Pancreas (tissue), 10 donors: ENCODE results near the gene INPP4B. TPM values are rescaled to one million over a fixed set of nuclear protein-coding genes. Genes with fewer than 3 reads are reported as not detected.

ENCODE experiments used
- ATAC-seq, 4 donors: fragments of 200-7000 bp; cut with Tn5 transposase; one replicate each; pipeline versions ENCODE4 v1.8.0 to v1.9.1; 2020; ENCODE audit warnings: mild to moderate bottlenecking in 4 of 4, moderate library complexity in 4 of 4
- DNase-seq, 6 donors: peaks; one replicate each; pipeline ENCODE4 v3.0.0-alpha.2; 2020
- FAIRE-seq: peaks from 2 replicates; lab custom pipeline; 2012; peaks lifted over from hg19 to GRCh38; lab: Jason Lieb, UNC
- H3K27ac ChIP-seq, 4 donors: fragments of 200-600 bp; sonication (generic); 1 replicate in 3 of 4; 2 replicates in 1 of 4; pipeline versions ENCODE4 v1.5.0 to v1.8.0; 2020
- H3K27me3 ChIP-seq, 4 donors: fragments of 200-600 bp; one replicate each; pipeline ENCODE4 v1.8.0; 2021
- H3K36me3 ChIP-seq, 3 donors: fragments of 200-600 bp; sonication (generic) in 1 of 3; one replicate each; pipeline versions ENCODE4 v1.5.0 to v1.8.0; 2020 to 2021
- H3K4me1 ChIP-seq, 3 donors: fragments of 200-600 bp; one replicate each; pipeline ENCODE4 v1.8.0; 2021
- H3K4me3 ChIP-seq, 4 donors: fragments of 200-600 bp; sonication (generic) in 2 of 4; one replicate each; pipeline versions ENCODE4 v1.5.0 to v1.8.0; 2020 to 2021
- H3K9me3 ChIP-seq, 4 donors: fragments of 200-600 bp; one replicate each; pipeline ENCODE4 v1.8.0; 2021
- WGBS, 2 donors: extraction: QIAGEN DNeasy Blood & Tissue Kit; methylation state at CpG; one replicate each; pipeline ENCODE4 v1.1.7; 2013; 5-methylcytosine and 5-hydroxymethylcytosine counted together
- intact Hi-C, 3 donors: fragments of 100-400 bp; cut with DNase I; formaldehyde crosslinking; loops; one replicate each; pipeline versions ENCODE4 v1.11.1 to v1.14.2; 2022
- polyA plus RNA-seq, 2 donors: library from polyadenylated mRNA; stranded (reverse); fragments of 200-250 nt; gene quantifications; one replicate each; pipeline ENCODE4 v1.2.3, GENCODE V29; 2013
- total RNA-seq, 6 donors: library from RNA; stranded (reverse); fragmentation: NEBNext Ultra II Directional in 4 of 6; extraction: Animal tissue kit (Norgen Biotek cat#: 25700) in 4 of 6; gene quantifications; one replicate each; pipeline versions ENCODE4 v1.2.1 to v1.2.4, GENCODE V29; 2021 to 2023
- TF ChIP-seq, protein P1 (sequence below), 4 donors: fragments of 200-600 bp; sonication (generic) in 3 of 4; IDR thresholded peaks; one replicate each; pipeline versions ENCODE4 v1.5.0 to v1.8.0; 2021; ENCODE audit warnings: antibody characterized with exemption in 4 of 4
- donor health status: healthy with polysubstance abuse.
- donor health status: DM: no; HTN: no; CAD: no; lungs with moderate emphysema.
- donor health status: DM: no; HTN: no; CAD: no.
- donor health status: control.
- donor health status: control.
- donor health status: Bipolar disorder and iron deficiency.
- donor health status: DM: yes; HTN: yes; CAD: no.
- donor health status: DM: no; HTN: no; CAD: no.
- donor health status: DM: no; HTN: no; CAD: no.
- donor health status: DM: yes; HTN: yes; CAD: no.

Gene INPP4B
- total and polyA plus RNA-seq, 8 donors, result 1.2 to 12.9 (median 5.5) TPM

DNA sequence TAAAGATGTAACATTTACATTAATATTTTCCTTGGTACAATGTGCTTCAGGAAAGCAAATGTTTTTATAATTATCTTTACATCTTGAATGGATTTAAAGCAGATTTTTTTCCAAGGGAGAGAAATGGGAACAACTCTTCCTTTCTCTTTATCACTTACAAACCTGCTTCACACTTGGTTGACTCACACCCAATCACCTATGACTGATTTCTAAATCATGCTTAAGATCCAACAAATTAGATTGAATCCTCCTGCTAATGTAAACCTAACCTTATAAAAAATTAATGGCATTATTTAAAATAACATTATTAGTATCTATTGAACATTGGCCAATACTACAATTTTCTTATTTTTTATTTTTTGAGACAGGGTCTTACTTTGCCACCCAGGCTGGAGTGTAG is 127.1 kb downstream of the INPP4B start:
- Histone ChIP-seq H3K27me3 (no peaks in the 10 kb centered on the region), H3K4me1 (peaks cover 0 to 6% (median 0%) of the 10 kb centered on the region in 3 donors), H3K27ac (no peak overlapping the region), H3K4me3 (no peak overlapping the region), H3K9me3 (no peaks in the 10 kb centered on the region), H3K36me3 (no peaks in the 10 kb centered on the region)
- ATAC-seq (no peak), DNase-seq (no peak), FAIRE-seq (no peak)
- intact Hi-C loops, result no loop called here
- TF ChIP-seq, protein P1, sequence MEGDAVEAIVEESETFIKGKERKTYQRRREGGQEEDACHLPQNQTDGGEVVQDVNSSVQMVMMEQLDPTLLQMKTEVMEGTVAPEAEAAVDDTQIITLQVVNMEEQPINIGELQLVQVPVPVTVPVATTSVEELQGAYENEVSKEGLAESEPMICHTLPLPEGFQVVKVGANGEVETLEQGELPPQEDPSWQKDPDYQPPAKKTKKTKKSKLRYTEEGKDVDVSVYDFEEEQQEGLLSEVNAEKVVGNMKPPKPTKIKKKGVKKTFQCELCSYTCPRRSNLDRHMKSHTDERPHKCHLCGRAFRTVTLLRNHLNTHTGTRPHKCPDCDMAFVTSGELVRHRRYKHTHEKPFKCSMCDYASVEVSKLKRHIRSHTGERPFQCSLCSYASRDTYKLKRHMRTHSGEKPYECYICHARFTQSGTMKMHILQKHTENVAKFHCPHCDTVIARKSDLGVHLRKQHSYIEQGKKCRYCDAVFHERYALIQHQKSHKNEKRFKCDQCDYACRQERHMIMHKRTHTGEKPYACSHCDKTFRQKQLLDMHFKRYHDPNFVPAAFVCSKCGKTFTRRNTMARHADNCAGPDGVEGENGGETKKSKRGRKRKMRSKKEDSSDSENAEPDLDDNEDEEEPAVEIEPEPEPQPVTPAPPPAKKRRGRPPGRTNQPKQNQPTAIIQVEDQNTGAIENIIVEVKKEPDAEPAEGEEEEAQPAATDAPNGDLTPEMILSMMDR (IDR thresholded peaks at IDR 0.05), result no peak

DNA sequence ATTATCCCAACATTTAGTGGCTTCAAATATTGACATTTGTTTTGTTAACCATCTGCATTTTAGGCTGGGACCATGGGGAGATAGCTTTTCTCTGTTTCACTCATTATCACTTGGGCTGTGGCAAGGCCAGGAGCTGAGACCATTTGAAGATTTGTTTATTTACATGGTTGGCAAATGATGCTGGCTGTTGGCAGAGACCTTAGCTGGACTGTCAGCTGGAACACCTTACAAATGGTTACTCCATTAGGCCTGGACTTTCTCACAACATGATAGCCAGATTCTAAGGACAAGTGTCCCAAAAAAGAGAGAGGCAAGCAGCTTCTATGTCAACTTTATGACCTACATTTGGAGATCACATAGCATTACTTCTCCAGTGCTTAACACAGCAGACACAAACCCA is 130.4 kb downstream of the INPP4B start:
- no peaks in the 10 kb centered on the region for H3K9me3 ChIP-seq
- FAIRE-seq, result no peak
- intact Hi-C loops, result no loop called here
- peaks cover 0 to 6% (median 0%) of the 10 kb centered on the region in 3 donors for H3K4me1 ChIP-seq
- no peaks in the 10 kb centered on the region for H3K27me3 ChIP-seq
- no peaks in the 10 kb centered on the region for H3K36me3 ChIP-seq
- TF ChIP-seq, protein P1 (IDR thresholded peaks at IDR 0.05), result no peak
- DNase-seq, result no peak
- no peak for ATAC-seq
- no peak overlapping the region for H3K27ac ChIP-seq
- no peak overlapping the region for H3K4me3 ChIP-seq

- TF ChIP-seq, protein P1 (IDR thresholded peaks at IDR 0.05), result no peak
- H3K36me3 ChIP-seq, result no peaks in the 10 kb centered on the region
- intact Hi-C loops, result no loop called here
- ATAC-seq (no peak), FAIRE-seq (no peak), DNase-seq (no peak)
- no peaks in the 10 kb centered on the region for H3K27me3 ChIP-seq
- 97 to 100% methylated on average over 2 of the region's 2 CpGs for WGBS, 2 donors
- H3K4me1 ChIP-seq, result peaks cover 0 to 6% (median 0%) of the 10 kb centered on the region in 3 donors
- no peak overlapping the region for H3K27ac ChIP-seq
- H3K9me3 ChIP-seq, result no peaks in the 10 kb centered on the region
- H3K4me3 ChIP-seq, result no peak overlapping the region
Measured at GRCh38 chr4:142713282-142714030, 132.6 kb downstream of the INPP4B start.

- no peak for FAIRE-seq
- WGBS, 2 donors, result 86 to 89% methylated on average over 1 of the region's 1 CpG
- no peaks in the 10 kb centered on the region for H3K27me3 ChIP-seq
- H3K36me3 ChIP-seq, result no peaks in the 10 kb centered on the region
- no peak overlapping the region for H3K27ac ChIP-seq
- TF ChIP-seq, protein P1 (IDR thresholded peaks at IDR 0.05), result no peak
- no peaks in the 10 kb centered on the region for H3K9me3 ChIP-seq
- DNase-seq, result no peak
- intact Hi-C loops, result loop anchor here in 1 of 3 donors (10.0 kb wide), 1 partner anchor 353 kb away; no protein-coding TSS in a partner anchor
- no peaks in the 10 kb centered on the region for H3K4me1 ChIP-seq
- H3K4me3 ChIP-seq, result no peak overlapping the region
- ATAC-seq, result no peak
Measured at GRCh38 chr4:142708231-142708630, 137.9 kb downstream of the INPP4B start.

- no peak for ATAC-seq
- no peak for DNase-seq
- no peak overlapping the region for H3K4me3 ChIP-seq
- no peaks in the 10 kb centered on the region for H3K4me1 ChIP-seq
- H3K27me3 ChIP-seq, result no peaks in the 10 kb centered on the region
- intact Hi-C loops, result loop anchor here in 1 of 3 donors (10.0 kb wide), 1 partner anchor 353 kb away; no protein-coding TSS in a partner anchor
- TF ChIP-seq, protein P1 (IDR thresholded peaks at IDR 0.05), result no peak
- no peaks in the 10 kb centered on the region for H3K9me3 ChIP-seq
- WGBS, 2 donors, result 81 to 84% methylated on average over 1 of the region's 1 CpG
- no peak overlapping the region for H3K27ac ChIP-seq
- FAIRE-seq, result no peak
- H3K36me3 ChIP-seq, result no peaks in the 10 kb centered on the region
Measured at GRCh38 chr4:142707401-142707800, 138.7 kb downstream of the INPP4B start.
